B cell (primary cell): Measurements from ENCODE around the gene SNX22. TPM values are rescaled to one million over a fixed set of nuclear protein-coding genes. Genes with fewer than 3 reads are reported as not detected.

Experiments used
- ATAC-seq: fragments of 200-7000 bp; cut with Tn5 transposase; one replicate; pipeline ENCODE4 v1.10.0; 2021; ENCODE audit warnings: low read depth, mild to moderate bottlenecking, moderate number of reproducible peaks, moderate library complexity
- CTCF ChIA-PET: fragments of 350-600 bp; sonication (Branson Sonifier 250); formaldehyde crosslinking; loops from one replicate; lab custom pipeline; 2021; ENCODE audit warnings: antibody characterized with exemption, inconsistent platforms; lab: Charles Lee
- POLR2A ChIA-PET: fragments of 350-600 bp; sonication (Branson Sonifier 250); formaldehyde crosslinking; loops from one replicate; lab custom pipeline; 2021; ENCODE audit warnings: antibody characterized with exemption; lab: Charles Lee
- DNase-seq: peaks from one replicate; pipeline ENCODE4 v3.0.0; 2013
- H2AFZ ChIP-seq: 2 replicates; pipeline ENCODE4 v1.6.1; 2012; ENCODE audit warnings: mild to moderate bottlenecking, low read depth, low read length; ENCODE audit not compliant: insufficient read depth, poor library complexity, severe bottlenecking
- H3K27ac ChIP-seq, 2 donors: 1 replicate in 1 of 2; 2 replicates in 1 of 2; pipeline ENCODE4 v1.5.1; 2012 to 2013; ENCODE audit warnings: low read length in 2 of 2, mild to moderate bottlenecking in 2 of 2, moderate library complexity in 1 of 2
- H3K27me3 ChIP-seq, 4 experiments: fragments of 200-600 bp in 1 of 4; sonication (generic) in 1 of 4; replicated peaks in 1 of 4; 1 replicate in 2 of 4; 2 replicates in 2 of 4; pipeline versions ENCODE4 v1.6.1 to v1.7.0; 2013 to 2016; ENCODE audit warnings: low read length in 3 of 4, mild to moderate bottlenecking in 2 of 4, mixed read lengths in 1 of 4, moderate library complexity in 1 of 4; ENCODE audit not compliant: insufficient read depth in 4 of 4, control insufficient read depth in 3 of 4; ENCODE audit errors: control extremely low read depth in 1 of 4
- H3K36me3 ChIP-seq, 2 experiments: replicated peaks in 1 of 2; 1 replicate in 1 of 2; 2 replicates in 1 of 2; pipeline versions ENCODE4 v1.6.1 to v1.7.1; 2013; ENCODE audit warnings: low read length in 1 of 2; ENCODE audit not compliant: insufficient read depth in 2 of 2, control insufficient read depth in 1 of 2; ENCODE audit errors: control extremely low read depth in 1 of 2, extremely low read depth in 1 of 2
- H3K4me1 ChIP-seq, 2 donors: fragments of 200-600 bp in 1 of 2; sonication (generic) in 1 of 2; 1 replicate in 1 of 2; 2 replicates in 1 of 2; pipeline versions ENCODE4 v1.5.1 to v1.6.1; 2013 to 2017; ENCODE audit warnings: low read length in 2 of 2; ENCODE audit not compliant: control insufficient read depth in 2 of 2, insufficient read depth in 2 of 2
- H3K4me2 ChIP-seq: replicated peaks from 2 replicates; pipeline ENCODE3; 2012; ENCODE audit warnings: mild to moderate bottlenecking, low read depth, low read length; ENCODE audit not compliant: poor library complexity, severe bottlenecking
- H3K4me3 ChIP-seq, 5 experiments: fragments of 200-600 bp in 1 of 5; sonication (generic) in 1 of 5; 1 replicate in 3 of 5; 2 replicates in 2 of 5; pipeline versions ENCODE4 v1.5.1 to v1.7.0; 2011 to 2016; ENCODE audit warnings: low read length in 4 of 5, mild to moderate bottlenecking in 4 of 5, low read depth in 2 of 5, control low read depth in 1 of 5, moderate library complexity in 1 of 5; ENCODE audit not compliant: insufficient read depth in 1 of 5; ENCODE audit errors: control extremely low read depth in 1 of 5, extremely low read depth in 1 of 5
- H3K79me2 ChIP-seq: fragments of 200-600 bp; sonication (generic); one replicate; pipeline ENCODE4 v1.6.0; 2016; ENCODE audit warnings: low read length; ENCODE audit not compliant: control insufficient read depth, insufficient read depth
- H3K9ac ChIP-seq: fragments of 200-600 bp; sonication (generic); 2 replicates; pipeline ENCODE4 v1.6.1; 2017; ENCODE audit warnings: mild to moderate bottlenecking, low read length, moderate library complexity
- H3K9me3 ChIP-seq, 3 donors: one replicate each; pipeline versions ENCODE4 v1.6.1 to v1.7.1; 2013; ENCODE audit warnings: low read length in 2 of 3; ENCODE audit not compliant: control insufficient read depth in 2 of 3, insufficient read depth in 1 of 3; ENCODE audit errors: control extremely low read depth in 1 of 3
- H4K20me1 ChIP-seq: 2 replicates; pipeline ENCODE4 v1.6.0; 2012; ENCODE audit warnings: mild to moderate bottlenecking, low read length; ENCODE audit not compliant: insufficient read depth, control insufficient read depth, poor library complexity, severe bottlenecking
- H3K27ac Mint-ChIP-seq: one replicate; pipeline ENCODE4 v1.8.0; 2021; ENCODE audit warnings: mixed read lengths
- H3K27me3 Mint-ChIP-seq: one replicate; pipeline ENCODE4 v1.8.0; 2021; ENCODE audit warnings: mixed read lengths
- H3K4me1 Mint-ChIP-seq: one replicate; pipeline ENCODE4 v1.8.0; 2021; ENCODE audit warnings: mixed read lengths
- H3K4me3 Mint-ChIP-seq: one replicate; pipeline ENCODE4 v1.8.0; 2021; ENCODE audit warnings: mixed read lengths
- H3K9me3 Mint-ChIP-seq: one replicate; pipeline ENCODE4 v1.8.0; 2022; ENCODE audit warnings: mixed read lengths; ENCODE audit not compliant: insufficient read depth
- CTCF ChIP-seq: fragments of 200-600 bp; IDR thresholded peaks from one replicate; pipeline ENCODE4 v1.8.0; 2022; ENCODE audit warnings: antibody characterized with exemption, mild to moderate bottlenecking
- EZH2 ChIP-seq: IDR thresholded peaks from 2 replicates; pipeline ENCODE4 v1.6.1; 2012; ENCODE audit warnings: borderline replicate concordance, low read depth, mild to moderate bottlenecking, moderate library complexity, low read length; ENCODE audit not compliant: insufficient read depth, poor library complexity, severe bottlenecking
- WGBS: methylation state at CpG from one replicate; pipeline ENCODE4 v1.1.5; 2013; ENCODE audit warnings: missing lambda C conversion rate; ENCODE audit not compliant: insufficient coverage; 5-methylcytosine and 5-hydroxymethylcytosine counted together
- intact Hi-C: fragments of 100-400 bp; cut with micrococcal nuclease; formaldehyde crosslinking; loops from one replicate; pipeline ENCODE4 v1.10.0; 2022
- polyA plus RNA-seq: library from polyadenylated mRNA; depleted of rRNA; stranded (reverse); fragments of >200 nt; gene quantifications from 2 replicates; pipeline ENCODE4 v1.2.3, GENCODE V29; 2012
- total RNA-seq, 2 donors: library from RNA; stranded (reverse); fragments of 120-200 nt in 1 of 2; gene quantifications; 1 replicate in 1 of 2; 2 replicates in 1 of 2; pipeline versions ENCODE4 v1.2.3 to v1.2.4, GENCODE V29; 2013 to 2022

Gene SNX22
- total and polyA plus RNA-seq, 2 donors (not counting 1 experiment from before 2014, with no cell fraction given), result 44.9 to 305 TPM

- Histone ChIP-seq H3K4me1 (peaks cover 8 to 17% of the 10 kb centered on the region in 2 donors), H3K9ac (no peak overlapping the region), H3K36me3 (peaks cover 13 to 83% of the 10 kb centered on the region in 2 experiments), H2AFZ (no peak overlapping the region), H3K79me2 (peaks cover 22% of the 10 kb centered on the region), H3K4me2 (no peak overlapping the region), H3K4me3 (no peak overlapping the region), H3K27ac (no peak overlapping the region), H3K9me3 (no peaks in the 10 kb centered on the region), H4K20me1 (peaks cover 30% of the 10 kb centered on the region), H3K27me3 (no peaks in the 10 kb centered on the region)
- H3K4me1 Mint-ChIP-seq, result peaks cover 19% of the 10 kb centered on the region
- TF ChIP-seq EZH2 (no peak), CTCF (no peak)
- ChIA-PET CTCF (interaction anchor here (0.9 to 1.6 kb wide), 3 partner anchors 17 to 19 kb away, joined by 3 to 6 read pairs (median 3); partner anchors contain the start of gene SNX22), POLR2A (interaction anchor here (0.6 kb wide), 1 partner anchor 25 kb away, joined by 3 read pairs; no protein-coding TSS in a partner anchor)
- intact Hi-C loops, result no loop called here
- H3K4me3 Mint-ChIP-seq, result no peak overlapping the region
- no peak for DNase-seq
- no peak for ATAC-seq
- no peak overlapping the region for H3K27ac Mint-ChIP-seq
- no peaks in the 10 kb centered on the region for H3K27me3 Mint-ChIP-seq
- H3K9me3 Mint-ChIP-seq, result no peaks in the 10 kb centered on the region
- 97% methylated on average over 9 of the region's 9 CpGs for WGBS
These were observed 17.1 kb upstream of the SNX22 start for GRCh38 chr15:64134345-64134829.

- Histone ChIP-seq H3K27me3 (no peaks in the 10 kb centered on the region), H3K4me1 (peaks cover 8 to 17% of the 10 kb centered on the region in 2 donors), H3K27ac (peak overlapping the region in 1 of 2 donors; percentile 53), H3K4me2 (no peak overlapping the region), H2AFZ (no peak overlapping the region), H3K9me3 (no peaks in the 10 kb centered on the region), H4K20me1 (peaks cover 28% of the 10 kb centered on the region), H3K4me3 (no peak overlapping the region), H3K79me2 (peaks cover 21% of the 10 kb centered on the region), H3K36me3 (peaks cover 12 to 70% of the 10 kb centered on the region in 2 experiments), H3K9ac (no peak overlapping the region)
- TF ChIP-seq EZH2 (no peak), CTCF (no peak)
- Mint-ChIP-seq H3K9me3 (no peaks in the 10 kb centered on the region), H3K27ac (peak overlapping the region; percentile 32), H3K27me3 (no peaks in the 10 kb centered on the region), H3K4me3 (no peak overlapping the region), H3K4me1 (peaks cover 19% of the 10 kb centered on the region)
- intact Hi-C loops, result no loop called here
- WGBS, result 96% methylated on average over 4 of the region's 7 CpGs
- POLR2A ChIA-PET, result interaction anchor here (1.9 kb wide), 1 partner anchor 17 kb away, joined by 8 read pairs; no protein-coding TSS in a partner anchor
- CTCF ChIA-PET, result interaction anchor here (1.3 to 3.0 kb wide), 3 partner anchors 10 to 18 kb away, joined by 3 to 62 read pairs (median 7); partner anchors contain the start of gene SNX22
- DNase-seq, result no peak
- ATAC-seq, result no peak
These were observed 15.2 kb upstream of the SNX22 start for GRCh38 chr15:64136347-64136746.
